ENCODE results near the gene PTPRA.

DNA sequence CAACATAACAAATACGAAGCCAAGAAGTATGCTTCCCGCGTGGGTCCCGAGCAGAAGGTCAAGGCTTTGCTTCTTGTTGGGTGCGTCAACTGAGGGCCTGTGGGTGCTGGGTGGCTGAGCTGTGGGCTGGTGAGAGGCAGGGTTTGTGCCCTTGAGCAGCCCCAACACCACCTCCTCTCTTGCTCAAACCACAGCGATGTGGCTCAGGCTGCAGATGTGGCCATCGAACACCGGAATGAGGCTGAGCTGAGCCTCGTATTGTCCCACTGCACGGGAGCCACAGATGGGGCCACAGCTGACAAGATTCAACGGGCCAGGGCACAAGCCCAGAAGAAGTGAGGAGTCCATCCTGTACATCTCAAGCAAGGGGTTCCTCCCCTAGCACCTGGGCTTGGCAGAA is 7.0 kb upstream of the PTPRA start:
- TF ChIP-seq, protein P1, sequence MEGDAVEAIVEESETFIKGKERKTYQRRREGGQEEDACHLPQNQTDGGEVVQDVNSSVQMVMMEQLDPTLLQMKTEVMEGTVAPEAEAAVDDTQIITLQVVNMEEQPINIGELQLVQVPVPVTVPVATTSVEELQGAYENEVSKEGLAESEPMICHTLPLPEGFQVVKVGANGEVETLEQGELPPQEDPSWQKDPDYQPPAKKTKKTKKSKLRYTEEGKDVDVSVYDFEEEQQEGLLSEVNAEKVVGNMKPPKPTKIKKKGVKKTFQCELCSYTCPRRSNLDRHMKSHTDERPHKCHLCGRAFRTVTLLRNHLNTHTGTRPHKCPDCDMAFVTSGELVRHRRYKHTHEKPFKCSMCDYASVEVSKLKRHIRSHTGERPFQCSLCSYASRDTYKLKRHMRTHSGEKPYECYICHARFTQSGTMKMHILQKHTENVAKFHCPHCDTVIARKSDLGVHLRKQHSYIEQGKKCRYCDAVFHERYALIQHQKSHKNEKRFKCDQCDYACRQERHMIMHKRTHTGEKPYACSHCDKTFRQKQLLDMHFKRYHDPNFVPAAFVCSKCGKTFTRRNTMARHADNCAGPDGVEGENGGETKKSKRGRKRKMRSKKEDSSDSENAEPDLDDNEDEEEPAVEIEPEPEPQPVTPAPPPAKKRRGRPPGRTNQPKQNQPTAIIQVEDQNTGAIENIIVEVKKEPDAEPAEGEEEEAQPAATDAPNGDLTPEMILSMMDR (IDR thresholded peaks at IDR 0.05), result no peak
- TF ChIP-seq POLR2A (IDR thresholded peaks at IDR 0.05), result no peak
